Measurements from ENCODE around the gene APOA5. TPM values are rescaled to one million over a fixed set of nuclear protein-coding genes. Genes with fewer than 3 reads are reported as not detected.

APOA5 gene
- total RNA-seq, 1 donor from 2014 or later = not detected

DNA sequence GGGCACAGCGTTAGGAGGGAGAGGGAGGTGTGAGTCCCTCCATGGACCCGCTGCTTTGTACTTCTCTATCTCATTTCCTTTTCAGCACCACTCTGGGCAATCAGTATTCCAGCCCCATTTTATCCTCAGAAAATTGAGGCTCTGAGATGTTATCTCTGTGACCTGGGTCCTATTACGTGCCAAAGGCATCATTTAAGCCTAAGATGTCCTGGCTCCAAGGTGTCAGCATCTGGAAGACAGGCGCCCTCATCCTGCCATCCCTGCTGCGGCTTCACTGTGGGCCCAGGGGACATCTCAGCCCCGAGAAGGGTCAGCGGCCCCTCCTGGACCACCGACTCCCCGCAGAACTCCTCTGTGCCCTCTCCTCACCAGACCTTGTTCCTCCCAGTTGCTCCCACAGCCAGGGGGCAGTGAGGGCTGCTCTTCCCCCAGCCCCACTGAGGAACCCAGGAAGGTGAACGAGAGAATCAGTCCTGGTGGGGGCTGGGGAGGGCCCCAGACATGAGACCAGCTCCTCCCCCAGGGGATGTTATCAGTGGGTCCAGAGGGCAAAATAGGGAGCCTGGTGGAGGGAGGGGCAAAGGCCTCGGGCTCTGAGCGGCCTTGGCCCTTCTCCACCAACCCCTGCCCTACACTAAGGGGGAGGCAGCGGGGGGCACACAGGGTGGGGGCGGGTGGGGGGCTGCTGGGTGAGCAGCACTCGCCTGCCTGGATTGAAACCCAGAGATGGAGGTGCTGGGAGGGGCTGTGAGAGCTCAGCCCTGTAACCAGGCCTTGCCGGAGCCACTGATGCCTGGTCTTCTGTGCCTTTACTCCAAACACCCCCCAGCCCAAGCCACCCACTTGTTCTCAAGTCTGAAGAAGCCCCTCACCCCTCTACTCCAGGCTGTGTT, 37.2 kb upstream of the APOA5 start:
- intact Hi-C loops (cut with micrococcal nuclease) = no loop called here
- DNase-seq (no peak), ATAC-seq (no peak)

DNA sequence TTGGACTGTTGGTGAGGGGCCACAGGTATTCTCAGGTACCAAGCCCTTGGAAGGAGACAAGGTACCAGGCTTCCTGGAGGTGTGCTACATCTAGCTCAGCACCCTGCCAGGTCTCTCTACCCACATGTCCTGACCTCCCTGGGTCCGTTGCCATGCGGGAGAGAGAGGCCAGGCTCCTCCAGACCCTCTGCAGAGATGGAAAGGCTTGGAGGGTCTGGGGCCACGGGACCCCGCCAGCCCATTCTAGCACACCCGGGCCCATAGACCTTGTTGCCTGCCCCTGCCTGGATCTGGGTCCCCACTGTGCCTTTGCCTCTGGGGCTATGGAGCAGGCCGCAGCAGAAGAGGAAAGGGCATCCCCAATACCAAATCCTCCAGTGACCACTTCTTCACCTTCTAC, 35.8 kb upstream of the APOA5 start:
- DNase-seq = no peak
- intact Hi-C loops (cut with micrococcal nuclease) = no loop called here
- ATAC-seq = no peak

DNA sequence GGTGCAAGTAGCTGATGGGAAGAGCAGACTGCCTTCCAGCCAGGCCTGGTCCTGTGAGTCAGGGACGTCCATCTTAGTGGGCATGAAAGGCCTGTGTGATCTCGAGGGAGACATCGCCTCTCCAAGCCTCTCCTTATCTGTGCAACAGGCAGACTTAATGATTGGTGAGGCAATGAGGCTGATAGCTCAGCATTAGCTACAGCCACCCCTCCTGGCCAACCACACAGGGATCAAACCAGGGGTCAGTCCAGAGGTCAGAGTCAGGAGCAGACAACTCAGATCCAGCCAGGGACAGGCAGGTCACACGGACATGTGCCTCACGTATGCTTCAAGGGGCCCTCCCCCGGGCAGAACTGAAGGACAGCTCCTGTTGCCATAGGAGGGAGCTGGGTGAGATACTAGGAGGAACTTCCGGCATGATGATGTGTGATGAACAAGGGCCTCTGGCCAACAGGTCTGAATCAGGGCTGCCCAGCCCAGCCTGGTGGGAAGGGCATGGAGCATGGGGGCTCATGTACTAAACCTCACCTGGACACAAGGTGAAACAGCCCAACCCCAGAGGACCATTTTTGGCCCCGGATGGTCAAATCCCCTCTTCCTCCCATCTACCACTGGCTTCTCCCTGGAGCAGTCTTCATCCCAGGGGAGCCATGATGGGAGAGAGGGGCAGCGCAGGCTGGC, 35.2 kb upstream of the APOA5 start:
- ATAC-seq = no peak
- DNase-seq = no peak
- intact Hi-C loops (cut with micrococcal nuclease) = no loop called here

DNA sequence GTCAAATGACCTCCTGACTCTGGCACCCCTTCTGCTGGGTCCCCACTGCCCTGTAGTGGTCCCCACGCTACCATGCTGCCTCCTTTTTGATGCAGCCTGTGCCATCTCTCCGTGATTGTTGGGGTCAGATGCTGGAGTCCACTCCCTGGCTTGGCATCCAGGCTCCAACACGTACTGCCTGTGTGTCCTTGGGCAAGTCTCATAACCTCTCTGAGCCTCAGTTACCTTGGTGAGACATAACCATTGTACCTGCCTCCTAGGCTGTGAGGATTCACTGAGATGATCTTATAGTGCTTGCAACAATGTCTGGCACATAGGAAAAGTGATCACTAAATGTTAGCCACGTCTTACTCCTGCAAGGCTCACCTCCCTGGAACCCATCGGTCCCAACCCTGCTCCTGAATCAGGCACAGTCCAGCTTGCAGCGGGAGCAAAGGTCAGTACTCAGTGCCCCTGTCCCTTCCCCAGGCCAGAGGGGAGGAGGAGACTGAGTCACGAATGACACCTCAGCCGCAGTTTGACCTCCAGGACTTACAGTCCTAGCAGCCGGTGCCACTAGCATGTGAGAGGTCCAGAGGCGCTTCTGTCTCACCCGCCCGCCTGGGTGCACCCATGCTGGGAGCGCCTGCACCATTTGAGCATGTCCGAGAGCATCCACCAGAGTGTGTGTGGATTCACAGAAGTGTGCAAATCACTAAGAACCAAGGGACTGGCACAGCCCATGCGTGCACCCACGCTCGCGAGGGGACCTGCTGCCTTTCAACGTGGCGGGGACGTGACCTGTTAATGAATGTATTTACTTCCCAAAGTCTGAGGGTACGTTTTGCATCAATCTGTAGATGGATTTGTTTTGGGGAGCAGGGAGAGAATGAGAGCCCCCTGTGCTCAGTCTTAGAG, 34.4 kb upstream of the APOA5 start:
- no peak for DNase-seq
- intact Hi-C loops (cut with micrococcal nuclease) = no loop called here
- ATAC-seq = no peak

DNA sequence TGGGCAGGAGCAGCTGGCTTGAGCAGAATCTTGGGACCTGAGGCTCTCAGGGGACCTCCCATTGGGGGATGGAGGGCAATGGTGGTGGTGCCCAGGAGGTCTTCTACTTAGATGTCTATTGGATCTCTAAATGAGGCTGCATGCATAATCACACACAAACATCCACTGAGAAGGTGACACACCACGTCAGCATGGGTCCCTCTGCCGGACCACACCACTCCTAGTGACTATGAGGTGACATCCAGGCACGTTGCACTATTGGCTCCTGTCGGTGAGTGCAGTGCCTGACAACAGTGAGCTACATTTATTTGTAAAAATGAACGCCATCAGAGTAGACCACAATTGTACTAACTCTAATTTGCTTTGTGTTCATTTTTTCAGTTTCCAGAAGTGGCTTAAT, 33.8 kb upstream of the APOA5 start:
- intact Hi-C loops (cut with micrococcal nuclease) = no loop called here
- DNase-seq (no peak), ATAC-seq (no peak)

DNA sequence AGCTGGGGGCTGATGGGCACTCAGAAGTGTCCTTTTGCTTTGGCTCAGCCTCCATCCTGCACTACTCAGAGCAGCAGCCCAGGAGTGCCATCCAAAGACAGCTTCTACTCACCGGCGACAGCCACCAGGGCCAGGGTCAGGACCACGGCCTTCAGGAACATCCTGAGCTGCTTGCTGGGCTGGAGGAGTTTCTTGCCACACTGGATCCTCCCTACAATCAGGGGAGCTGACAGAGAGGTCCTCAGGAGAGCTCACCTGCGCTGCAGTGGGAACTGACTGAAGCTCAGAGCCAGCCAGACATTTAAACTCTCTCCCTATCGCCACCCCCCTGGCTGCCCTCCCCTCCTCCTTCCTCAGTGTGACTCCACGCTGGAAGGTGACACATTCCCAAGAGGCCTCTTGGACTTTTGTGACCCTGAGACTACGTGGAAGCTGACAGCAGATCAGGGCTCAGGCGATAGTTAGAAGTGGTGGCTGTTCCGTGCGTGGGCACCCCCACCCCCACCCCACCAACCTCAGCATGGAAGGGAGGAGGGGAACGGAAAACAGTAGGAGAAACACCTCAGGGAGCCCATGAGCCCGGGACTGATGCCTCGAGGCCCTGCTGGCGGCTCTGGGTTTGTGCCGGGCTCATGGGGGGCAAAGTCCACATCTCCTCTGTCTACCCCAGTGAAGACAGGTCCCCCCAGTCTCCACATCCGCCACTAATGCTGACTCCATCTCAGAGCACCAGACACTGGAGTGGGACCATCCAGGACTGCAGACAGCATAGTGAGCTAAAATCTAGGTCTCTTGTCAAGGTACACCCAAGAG, 31.6 kb upstream of the APOA5 start, which contains the start of gene APOA4:
TSS of gene APOA4 (minus strand) at position 274 of the 813 bp plus-strand sequence. CDS start at position 161, 113 bp downstream.
- ATAC-seq (no peak), DNase-seq (no peak)
- intact Hi-C loops (cut with micrococcal nuclease) = no loop called here

DNA sequence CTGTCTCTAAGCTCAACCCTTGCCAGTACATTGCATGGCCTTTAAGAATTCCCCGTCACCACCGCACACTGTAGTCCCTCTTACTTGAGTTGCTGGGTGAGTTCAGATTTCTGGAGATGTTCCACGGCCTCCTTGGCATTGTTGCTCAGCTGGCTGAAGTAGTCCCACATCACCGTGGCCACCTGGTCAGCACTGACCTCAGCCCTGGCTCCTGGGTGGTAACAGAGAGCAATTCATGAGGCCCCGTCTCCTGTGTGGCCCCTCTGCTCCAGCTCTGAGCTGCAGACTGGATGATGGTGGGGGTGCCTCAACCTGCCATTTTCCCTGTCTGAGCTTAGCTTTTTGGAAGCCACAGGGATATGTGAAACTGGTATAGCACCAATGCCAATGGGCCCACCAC, 30.9 kb upstream of the APOA5 start:
- ATAC-seq (no peak), DNase-seq (no peak)
- intact Hi-C loops (cut with micrococcal nuclease) = no loop called here

DNA sequence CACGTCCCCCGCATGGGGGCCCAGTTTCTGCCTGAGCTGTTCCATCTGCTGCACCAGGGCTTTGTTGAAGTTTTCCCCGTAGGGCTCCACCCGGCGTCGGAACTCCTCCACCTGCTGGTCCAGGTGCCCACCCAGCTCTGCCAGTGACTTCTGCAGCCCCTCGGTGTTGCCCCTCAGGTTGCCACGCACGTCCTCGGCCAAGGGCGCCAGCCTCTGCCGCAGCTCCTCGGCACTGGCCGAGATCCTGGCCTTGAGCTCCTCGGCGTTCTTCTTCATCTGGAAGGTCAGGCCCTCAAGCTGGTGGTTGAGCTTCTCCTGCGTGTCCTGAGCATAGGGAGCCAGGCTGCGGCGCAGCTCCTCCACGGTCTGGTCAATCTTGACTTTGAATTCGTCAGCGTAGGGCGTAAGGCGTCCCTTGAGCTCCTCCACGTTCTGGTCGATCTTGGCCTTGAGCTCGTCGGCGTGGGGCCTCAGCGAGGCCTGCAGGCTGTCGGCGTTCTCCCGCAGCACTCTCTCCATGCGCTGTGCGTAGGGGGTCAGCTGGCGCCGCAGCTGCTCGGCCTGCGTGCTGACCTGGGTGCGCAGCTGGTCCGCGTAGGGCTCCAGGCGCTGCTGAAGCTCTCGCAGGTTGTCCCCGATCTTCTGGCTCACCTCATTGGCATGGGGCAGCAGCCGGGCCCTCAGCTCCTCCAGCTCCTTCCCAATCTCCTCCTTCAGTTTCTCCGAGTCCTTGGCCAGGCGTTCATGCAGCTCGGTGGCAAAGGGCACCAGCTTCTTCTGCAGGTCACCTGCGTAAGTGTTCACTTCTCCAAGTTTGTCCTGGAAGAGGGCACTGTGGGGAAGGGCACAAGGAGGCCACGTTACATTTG, 29.6 kb upstream of the APOA5 start:
- intact Hi-C loops (cut with micrococcal nuclease) = no loop called here
- no peak for DNase-seq

DNA sequence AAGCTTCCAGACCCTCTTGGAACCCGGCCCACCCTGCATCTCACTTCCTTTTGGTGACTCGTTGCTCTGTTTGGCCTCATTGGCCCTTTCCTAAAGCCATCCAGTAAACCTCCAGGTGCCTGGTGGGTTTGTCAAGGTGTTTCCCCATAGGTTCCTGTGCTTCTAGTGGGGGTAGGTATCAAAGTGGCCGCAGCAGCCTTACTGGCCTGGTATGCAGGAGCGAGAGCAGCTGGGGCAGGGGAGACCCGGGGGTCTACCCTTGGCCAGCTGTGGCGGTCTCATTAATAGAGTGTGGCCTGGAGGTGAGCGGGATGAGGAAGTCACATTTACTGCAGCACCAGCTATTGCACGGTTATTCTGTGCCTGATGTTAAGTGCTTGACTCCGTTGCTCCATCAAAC, 27.4 kb upstream of the APOA5 start:
- ATAC-seq (no peak), DNase-seq (no peak)
- intact Hi-C loops (cut with micrococcal nuclease) = no loop called here

More for the DNA sequence above, 29.6 kb upstream of the APOA5 start:
- ATAC-seq = no peak

DNA sequence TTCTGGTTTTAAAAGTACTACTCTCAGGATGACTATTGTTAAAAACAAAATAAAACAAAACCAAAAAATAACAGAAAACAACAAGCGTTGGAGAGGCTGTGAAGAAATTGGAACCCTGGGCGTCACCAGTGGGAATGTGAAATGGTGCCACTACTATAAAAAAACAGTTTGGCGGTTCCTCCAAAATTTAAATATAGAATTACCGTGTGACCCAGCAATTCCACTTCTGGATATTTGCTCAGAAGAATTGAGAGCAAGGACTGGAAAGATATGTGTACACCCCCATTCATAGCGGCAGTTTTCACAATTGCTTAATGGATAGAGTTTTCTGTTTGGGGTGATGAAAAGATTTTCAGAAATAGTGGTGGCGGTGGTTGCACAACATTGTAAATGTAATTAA, 22.8 kb upstream of the APOA5 start:
- DNase-seq (no peak), ATAC-seq (no peak)
- intact Hi-C loops (cut with micrococcal nuclease) = no loop called here

DNA sequence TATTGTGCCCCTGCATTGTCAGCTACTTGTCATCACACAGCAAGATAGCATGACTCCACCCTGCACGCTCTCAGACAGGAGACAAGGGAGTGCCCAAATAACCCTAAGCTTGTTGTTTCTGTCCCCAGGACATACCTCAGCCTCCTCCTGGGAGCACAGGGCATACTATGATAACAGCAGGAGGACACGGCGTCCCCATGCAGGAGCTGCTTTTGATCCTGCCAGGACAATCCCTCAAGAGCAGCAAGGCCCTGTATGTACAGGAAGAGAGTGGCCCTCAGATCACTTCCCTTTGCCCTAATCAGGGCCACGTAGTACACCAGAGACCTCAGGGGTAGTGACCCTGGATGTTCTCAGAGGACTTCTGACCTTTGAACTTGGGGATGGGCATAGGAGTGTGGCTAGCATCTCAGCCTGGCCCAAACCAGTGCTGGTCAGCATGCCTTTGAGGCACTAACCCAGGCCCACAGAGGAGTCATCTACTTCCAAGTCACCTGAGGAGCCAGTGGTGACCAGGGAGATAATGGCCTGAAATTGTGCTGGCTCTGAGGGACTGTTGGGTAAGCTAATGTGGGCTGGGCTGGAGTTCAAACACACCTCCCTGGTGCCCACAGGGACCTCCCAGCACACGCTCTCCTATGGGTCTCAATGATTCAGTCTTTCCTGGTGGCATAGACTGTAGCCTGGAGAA, 22.2 kb upstream of the APOA5 start:
- DNase-seq (no peak), ATAC-seq (peak; percentile 86)
- intact Hi-C loops (cut with micrococcal nuclease) = no loop called here

DNA sequence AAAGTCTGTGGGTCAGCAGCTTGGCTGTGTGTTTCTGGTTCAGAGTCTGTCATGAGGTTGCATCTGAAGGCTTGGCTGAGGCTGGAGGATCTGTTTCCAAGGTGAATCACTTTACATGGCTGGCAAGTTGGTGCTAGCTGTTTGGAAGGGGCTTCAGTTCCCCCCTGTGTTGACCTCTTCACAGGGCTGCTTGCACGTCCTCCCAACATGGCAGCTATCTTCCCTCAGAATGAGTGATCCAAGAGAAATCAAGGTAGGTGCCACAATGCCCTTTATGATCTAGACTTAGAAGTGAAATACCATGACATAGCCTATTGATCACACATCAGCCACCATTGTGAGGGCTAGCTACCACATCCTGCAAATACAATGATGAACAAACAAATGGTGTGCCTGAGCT, 21.5 kb upstream of the APOA5 start:
- DNase-seq = no peak
- intact Hi-C loops (cut with micrococcal nuclease) = no loop called here
- no peak for ATAC-seq

DNA sequence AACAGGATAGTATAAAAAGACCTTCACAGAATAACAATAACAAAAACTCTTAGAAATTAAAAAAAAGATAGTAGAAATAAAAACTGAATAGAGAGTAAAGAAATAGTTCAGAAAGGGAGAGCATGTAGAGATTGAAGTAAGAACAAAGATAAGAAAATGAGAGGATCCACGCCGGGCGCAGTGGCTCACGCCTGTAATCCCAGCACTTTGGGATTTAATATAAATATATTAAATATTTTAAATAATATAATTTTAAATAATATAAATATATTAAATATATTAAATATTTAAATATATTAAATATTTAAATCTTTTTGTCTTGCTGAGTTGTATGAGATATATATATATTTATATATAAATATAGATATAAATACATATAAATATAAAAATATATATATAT, 20.4 kb upstream of the APOA5 start:
- DNase-seq (no peak), ATAC-seq (no peak)
- intact Hi-C loops (cut with micrococcal nuclease) = no loop called here

DNA sequence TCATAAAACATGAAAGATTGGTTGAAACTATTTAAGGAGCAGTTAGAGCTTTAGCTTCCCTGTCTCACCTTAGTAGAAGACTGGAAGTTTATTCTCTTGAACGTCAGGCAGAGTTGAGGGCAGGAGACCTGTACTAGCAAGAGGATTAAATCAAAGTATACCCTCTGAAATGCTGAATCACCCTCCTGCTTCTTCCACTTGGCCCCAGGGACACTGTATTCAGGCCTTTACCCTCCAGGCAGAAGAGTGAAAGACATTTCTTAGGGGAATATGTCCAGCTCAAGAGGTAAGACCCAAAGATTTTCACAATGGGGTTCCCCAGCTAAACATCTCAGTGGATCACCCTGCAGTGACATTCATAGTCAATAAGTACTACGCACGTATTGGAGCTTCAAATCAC, 19.5 kb upstream of the APOA5 start:
- DNase-seq = no peak
- intact Hi-C loops (cut with micrococcal nuclease) = no loop called here
- no peak for ATAC-seq

DNA sequence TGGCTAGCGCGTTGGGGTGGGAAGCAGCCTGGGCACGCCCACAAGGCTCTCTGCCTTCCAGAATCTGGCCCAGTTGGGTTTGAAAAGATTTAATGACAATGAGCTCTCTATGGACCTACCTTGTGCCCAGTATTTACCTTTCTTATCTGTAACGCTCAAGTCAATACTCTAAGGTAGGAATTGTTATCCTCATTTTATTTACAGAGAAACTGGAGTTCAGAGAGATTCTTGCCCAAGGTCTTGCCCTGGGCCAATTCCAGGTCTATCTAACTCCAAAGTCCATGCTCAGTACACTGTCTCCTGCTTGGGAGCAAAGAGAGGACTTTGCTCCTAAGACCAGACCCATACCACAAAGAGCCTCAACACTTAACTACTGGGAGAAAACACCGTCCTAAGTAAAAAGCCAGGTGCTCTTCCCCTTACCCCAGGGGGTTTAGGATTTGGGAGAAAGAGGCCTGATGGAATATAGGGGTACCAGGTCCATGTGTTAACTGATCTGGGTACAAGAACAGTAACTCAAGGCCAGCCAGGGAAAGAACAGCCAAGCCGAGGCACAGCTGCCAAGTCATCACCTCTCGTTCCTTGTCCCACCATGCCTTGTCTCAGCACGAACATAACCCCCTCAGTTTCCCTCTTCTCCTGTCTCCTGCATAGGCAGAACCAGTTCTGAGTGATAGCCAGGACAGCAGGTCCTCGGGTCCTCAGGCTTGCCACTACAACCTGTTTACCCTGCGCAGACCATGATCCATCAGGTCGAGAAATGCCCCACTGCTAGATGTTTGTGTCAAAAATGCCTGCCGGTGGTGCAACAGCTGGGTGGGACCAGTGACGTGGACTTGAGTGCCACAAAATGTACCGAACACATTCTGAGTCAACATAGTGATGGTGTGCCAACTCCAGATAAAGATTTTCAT, 16.8 kb upstream of the APOA5 start:
- ATAC-seq (no peak), DNase-seq (no peak)
- intact Hi-C loops (cut with micrococcal nuclease) = no loop called here

DNA sequence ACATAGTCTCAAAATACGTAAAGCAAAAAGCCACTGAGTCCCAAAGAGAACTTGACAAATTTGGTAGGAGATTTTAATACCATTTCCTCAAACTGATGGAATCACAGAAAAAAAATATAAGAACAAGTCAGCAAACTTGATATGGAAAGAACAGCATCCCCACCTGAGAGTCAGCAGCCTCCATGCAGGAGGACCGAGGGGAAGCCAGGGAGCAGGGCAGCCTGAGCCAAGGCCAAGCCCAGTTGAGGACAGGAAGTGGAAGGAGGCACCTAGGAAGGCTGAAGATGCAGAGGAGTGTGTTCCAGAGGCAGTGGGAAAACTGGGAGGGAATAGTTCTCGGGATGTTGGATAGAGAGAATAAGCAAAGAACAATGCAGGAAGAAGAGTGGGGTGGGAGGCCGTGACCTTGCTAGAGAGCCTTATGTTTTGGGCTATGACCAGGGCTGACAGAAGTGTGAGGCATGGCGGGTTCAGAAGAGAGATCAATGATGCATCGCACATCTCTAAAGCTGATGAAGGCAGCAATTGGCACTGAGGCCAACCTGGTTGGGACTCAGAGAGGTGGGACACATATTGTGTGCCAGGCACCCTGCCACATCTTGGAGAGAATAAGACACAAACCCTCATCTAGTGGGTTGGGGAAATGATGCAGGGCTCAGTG, 16.1 kb upstream of the APOA5 start:
- intact Hi-C loops (cut with micrococcal nuclease) = no loop called here
- DNase-seq (no peak), ATAC-seq (no peak)

Measured in left ventricle myocardium superior (tissue), 1 donor.